Parathyroid adenoma (tissue), 2 donors: ENCODE results near the gene SNX25.

Experiments used
- H2AFZ ChIP-seq: fragments of 300-600 bp; sonication (generic); one replicate; pipeline ENCODE4 v1.7.0; 2017; ENCODE audit warnings: antibody characterized with exemption, mild to moderate bottlenecking
- H3K27ac ChIP-seq: fragments of 300-600 bp; sonication (generic); one replicate; pipeline ENCODE4 v1.7.0; 2017
- H3K27me3 ChIP-seq: fragments of 300-600 bp; sonication (generic); one replicate; pipeline ENCODE4 v1.7.0; 2017; ENCODE audit warnings: low read length; ENCODE audit not compliant: control insufficient read depth, insufficient read depth
- H3K36me3 ChIP-seq: fragments of 300-600 bp; sonication (generic); one replicate; pipeline ENCODE4 v1.7.0; 2017; ENCODE audit warnings: low read length; ENCODE audit not compliant: control insufficient read depth, insufficient read depth
- H3K4me1 ChIP-seq: fragments of 300-600 bp; sonication (generic); one replicate; pipeline ENCODE4 v1.7.0; 2017; ENCODE audit warnings: control low read depth
- H3K4me2 ChIP-seq: fragments of 300-600 bp; sonication (generic); one replicate; pipeline ENCODE4 v1.7.0; 2017; ENCODE audit warnings: low read length
- H3K4me3 ChIP-seq: fragments of 300-600 bp; sonication (generic); one replicate; pipeline ENCODE4 v1.7.0; 2017; ENCODE audit warnings: low read depth, low read length
- H3K79me2 ChIP-seq: fragments of 300-600 bp; sonication (generic); one replicate; pipeline ENCODE4 v1.7.0; 2017; ENCODE audit warnings: control low read depth
- H3K9ac ChIP-seq: fragments of 300-600 bp; sonication (generic); one replicate; pipeline ENCODE4 v1.7.0; 2017; ENCODE audit warnings: mild to moderate bottlenecking
- H3K9me3 ChIP-seq: fragments of 300-600 bp; sonication (generic); one replicate; pipeline ENCODE4 v1.7.0; 2017; ENCODE audit warnings: low read length; ENCODE audit not compliant: control insufficient read depth
- CTCF ChIP-seq: fragments of 300-600 bp; sonication (generic); IDR thresholded peaks from one replicate; pipeline ENCODE4 v1.7.0; 2017; ENCODE audit warnings: antibody characterized with exemption, mild to moderate bottlenecking
- donor health status: primary hyperparathyroidism.

Gene SNX25

GRCh38 chr4:185179488-185179887 is 29.9 kb upstream of the SNX25 start:
- Histone ChIP-seq H3K4me2 (no peak overlapping the region), H3K36me3 (no peaks in the 10 kb centered on the region), H3K79me2 (peaks cover 2% of the 10 kb centered on the region), H3K9me3 (no peaks in the 10 kb centered on the region), H3K4me3 (no peak overlapping the region), H3K9ac (no peak overlapping the region), H2AFZ (no peak overlapping the region), H3K27me3 (no peaks in the 10 kb centered on the region), H3K27ac (no peak overlapping the region), H3K4me1 (no peaks in the 10 kb centered on the region)
- no peak for TF ChIP-seq CTCF

- Histone ChIP-seq H3K4me2 (no peak overlapping the region), H3K9ac (no peak overlapping the region), H3K4me3 (no peak overlapping the region), H3K27ac (no peak overlapping the region), H3K79me2 (peaks cover 1% of the 10 kb centered on the region), H3K36me3 (no peaks in the 10 kb centered on the region), H3K9me3 (no peaks in the 10 kb centered on the region), H2AFZ (no peak overlapping the region), H3K27me3 (no peaks in the 10 kb centered on the region), H3K4me1 (no peaks in the 10 kb centered on the region)
- TF ChIP-seq CTCF, result no peak
Observed at GRCh38 chr4:185182239-185182638, 27.2 kb upstream of the SNX25 start.

- Histone ChIP-seq H3K79me2 (no peaks in the 10 kb centered on the region), H3K9me3 (no peaks in the 10 kb centered on the region), H2AFZ (no peak overlapping the region), H3K4me2 (no peak overlapping the region), H3K4me1 (no peaks in the 10 kb centered on the region), H3K36me3 (no peaks in the 10 kb centered on the region), H3K27ac (no peak overlapping the region), H3K9ac (no peak overlapping the region), H3K27me3 (no peaks in the 10 kb centered on the region), H3K4me3 (no peak overlapping the region)
- peak; percentile 72 for TF ChIP-seq CTCF
Observed at GRCh38 chr4:185183622-185184281, 25.6 kb upstream of the SNX25 start.

GRCh38 chr4:185186769-185187168 is 22.6 kb upstream of the SNX25 start:
- TF ChIP-seq CTCF, result no peak
- Histone ChIP-seq H3K4me3 (no peak overlapping the region), H2AFZ (no peak overlapping the region), H3K9ac (no peak overlapping the region), H3K36me3 (no peaks in the 10 kb centered on the region), H3K9me3 (no peaks in the 10 kb centered on the region), H3K4me1 (no peaks in the 10 kb centered on the region), H3K27me3 (no peaks in the 10 kb centered on the region), H3K4me2 (no peak overlapping the region), H3K79me2 (no peaks in the 10 kb centered on the region), H3K27ac (no peak overlapping the region)
